COLO668 (cell line): Measurements from ENCODE around the gene PDCD2.
"Not testable (repeated sequence)": the region's sequence is repeated elsewhere in the genome, so short reads cannot be mapped to it uniquely, and the experiment has no call there.

Experiments
- DNase-seq: peaks from one replicate; lab custom pipeline; 2025; ENCODE audit not compliant: unreplicated experiment; lab: John Stamatoyannopoulos, UW

PDCD2 gene

DNA sequence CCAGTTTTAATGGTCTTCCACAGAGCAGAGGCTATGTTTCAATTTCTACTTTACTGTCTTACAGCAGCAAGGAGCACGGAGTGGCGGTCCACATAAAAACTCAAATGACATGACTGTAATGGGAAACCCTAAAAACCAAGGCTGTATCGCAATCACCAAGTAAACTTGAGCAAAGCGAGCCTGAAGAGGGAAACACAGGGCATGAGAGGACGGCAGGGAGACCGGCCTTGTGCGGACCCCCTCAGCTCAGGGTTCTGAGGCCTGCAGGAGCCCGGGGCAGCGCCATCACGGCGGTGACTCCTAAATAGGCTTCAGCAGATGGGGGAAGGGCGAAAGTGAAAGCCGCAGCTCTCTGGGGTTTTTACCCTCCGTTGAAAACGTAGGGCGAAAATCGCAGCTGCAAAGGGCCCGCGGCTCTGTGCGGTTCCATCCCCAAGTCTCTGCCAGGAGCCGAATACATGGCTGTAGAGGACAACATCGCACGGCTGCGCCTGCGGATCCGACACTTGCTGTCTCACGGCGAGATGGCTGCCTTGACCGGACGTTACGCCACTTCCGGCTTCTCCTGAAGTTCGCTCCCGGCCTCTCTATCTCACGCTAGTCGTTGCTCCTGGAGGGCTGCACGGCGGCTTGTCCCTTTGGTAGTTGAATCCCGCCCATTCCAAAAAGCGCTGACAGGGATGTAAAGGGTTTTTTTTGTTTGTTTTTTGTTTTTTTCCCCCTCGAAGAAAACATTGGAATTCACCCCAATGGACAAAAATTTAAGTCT is 31.5 kb downstream of the PDCD2 start, which contains the start of gene PSMB1:
Gene PSMB1, minus strand, starts transcription at position 543 of the 769 bp plus-strand sequence. Its CDS starts 65 bp downstream, at position 478.
- DNase-seq, result peak; percentile 90

GRCh38 chr6:170545405-170545804 is 39.0 kb downstream of the PDCD2 start:
- peak; percentile 39 for DNase-seq

DNA sequence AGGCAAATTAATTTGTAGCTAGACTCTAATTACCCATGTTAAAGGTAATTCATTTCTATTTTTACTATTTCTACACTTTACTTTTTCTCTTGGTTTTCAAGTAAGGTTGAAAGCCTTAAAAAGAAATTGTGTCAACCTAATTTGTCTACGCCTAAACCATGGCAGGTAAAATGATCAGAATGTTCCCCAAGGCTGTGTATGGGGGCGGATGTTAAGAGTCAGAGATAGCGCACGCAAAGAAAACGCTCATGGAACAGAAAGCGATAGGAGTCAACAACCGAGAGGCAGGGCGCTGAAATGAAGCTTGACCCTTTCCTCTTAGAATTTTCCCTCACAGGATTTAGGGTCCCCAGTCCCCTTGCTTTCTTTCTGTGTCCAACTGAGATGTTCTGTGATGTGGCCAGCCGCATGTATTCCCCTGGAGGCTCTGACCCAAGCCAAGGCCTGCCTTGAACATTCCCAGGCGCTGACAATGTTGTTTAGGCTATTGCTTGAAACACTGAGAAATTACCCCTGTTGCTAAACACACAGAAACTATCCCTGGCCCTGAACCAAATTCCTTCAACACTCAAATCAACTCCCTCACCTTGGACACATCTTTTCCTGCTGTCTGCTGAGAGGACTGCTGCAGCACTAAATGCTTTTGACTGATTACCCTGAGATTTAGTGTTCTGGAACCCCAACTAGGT is 42.3 kb downstream of the PDCD2 start:
- no peak for DNase-seq

DNA sequence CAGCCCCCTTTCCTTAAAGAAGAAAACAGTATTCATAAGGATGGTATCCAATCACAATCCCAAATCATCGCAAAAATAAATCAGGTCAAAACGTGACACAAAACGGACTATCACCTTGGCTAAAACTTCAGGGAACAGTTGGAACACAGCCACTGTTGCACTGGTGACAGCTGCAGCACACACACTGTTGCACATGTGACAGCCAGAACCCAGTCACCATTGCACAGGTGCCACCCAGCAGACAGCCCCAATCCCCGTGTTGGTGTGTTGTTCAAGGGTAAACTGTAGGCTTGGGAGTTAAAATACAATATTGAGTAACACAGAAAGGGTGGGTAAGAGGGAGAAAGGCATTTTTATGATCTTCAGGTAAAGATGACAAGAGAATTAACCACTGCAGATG is 47.1 kb downstream of the PDCD2 start:
- no peak for DNase-seq

DNA sequence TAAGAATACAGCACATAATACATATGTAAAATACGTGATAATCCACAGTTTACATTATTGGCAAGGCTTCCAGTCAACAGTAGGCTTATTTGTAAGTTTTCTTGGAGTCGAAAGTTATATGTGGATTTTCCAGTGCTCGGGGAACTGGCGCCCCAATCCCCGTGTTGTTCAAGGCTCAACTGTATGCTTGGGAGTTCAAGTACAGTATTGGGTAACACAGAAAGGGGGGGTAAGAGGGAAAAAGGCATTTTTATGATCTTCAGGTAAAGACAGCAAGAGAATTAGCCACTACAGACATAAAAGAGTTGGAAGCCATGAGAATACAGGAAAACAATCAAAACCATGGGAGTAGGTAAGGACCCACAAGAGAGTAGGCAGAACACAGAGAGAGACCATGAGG is 47.8 kb downstream of the PDCD2 start:
- DNase-seq, result no peak

GRCh38 chr6:170535004-170535403 is 49.4 kb downstream of the PDCD2 start:
- DNase-seq, result no peak

DNA sequence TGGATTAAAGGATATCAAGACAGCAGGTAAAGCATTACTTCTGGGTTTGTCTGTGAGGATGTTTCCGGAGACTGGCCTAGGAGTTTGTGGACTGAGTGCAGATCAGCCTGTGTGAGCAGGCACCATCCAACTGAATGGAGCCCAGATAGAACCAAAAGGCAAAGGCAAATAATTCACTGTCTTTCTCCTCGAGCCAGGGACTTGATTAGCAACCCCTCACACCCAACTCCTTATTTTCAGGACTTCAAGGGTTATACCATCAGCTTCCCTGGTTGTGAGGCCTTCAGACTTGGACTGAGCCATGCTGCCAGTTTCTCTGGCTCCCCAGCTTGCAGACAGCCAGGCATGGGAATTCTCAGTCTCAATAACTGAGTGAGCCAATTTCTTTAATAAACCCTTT is 50.6 kb downstream of the PDCD2 start:
- no peak for DNase-seq

- DNase-seq, result no peak
Observed at GRCh38 chr6:170532867-170533488, 51.5 kb downstream of the PDCD2 start.

DNA sequence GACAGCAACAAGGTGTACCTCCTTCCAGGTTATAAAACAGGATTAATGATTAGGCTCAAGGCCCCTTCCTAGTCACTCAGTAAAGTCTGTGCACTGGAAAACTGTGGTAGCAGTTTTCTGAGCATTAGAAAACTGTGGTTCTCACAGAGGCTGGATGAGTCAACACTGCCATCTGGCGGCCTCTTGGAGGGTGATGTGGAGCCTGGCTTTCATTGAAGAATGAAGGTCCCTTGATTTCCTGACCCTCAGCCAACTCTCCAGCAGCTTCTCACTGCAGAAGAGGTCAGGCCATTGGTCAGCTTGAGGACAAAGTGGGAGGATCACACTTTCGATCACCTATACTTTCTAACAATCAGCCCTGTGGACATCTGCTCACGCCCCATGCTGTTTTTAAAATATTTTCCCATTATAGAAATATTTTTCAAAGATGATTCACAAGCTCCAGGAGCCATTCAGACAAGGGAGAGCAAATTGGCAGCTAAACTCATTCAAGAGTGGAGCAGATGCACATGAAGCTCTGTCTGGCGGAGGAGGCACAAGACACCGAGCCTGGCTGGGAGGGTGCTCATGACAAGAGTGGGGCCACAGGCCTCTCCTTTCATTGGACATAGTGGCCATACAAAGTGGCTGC is 54.5 kb downstream of the PDCD2 start:
- peak; percentile 68 for DNase-seq

DNA sequence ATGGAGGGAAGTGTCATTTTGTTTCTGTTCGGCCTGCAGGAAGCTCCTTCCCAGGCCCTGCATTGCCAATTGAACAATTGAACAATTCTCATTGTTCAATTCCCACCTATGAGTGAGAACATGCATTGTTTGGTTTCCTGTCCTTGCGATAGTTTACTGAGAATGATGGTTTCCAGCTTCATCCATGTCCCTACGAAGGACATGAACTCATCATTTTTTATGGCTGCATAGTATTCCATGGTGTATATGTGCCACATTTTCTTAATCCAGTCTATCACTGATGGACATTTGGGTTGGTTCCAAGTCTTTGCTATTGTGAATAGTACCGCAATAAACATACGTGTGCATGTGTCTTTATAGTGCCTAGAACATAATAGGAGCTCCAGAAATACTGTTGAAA is 56.4 kb downstream of the PDCD2 start:
- not testable (repeated sequence) for DNase-seq

DNA sequence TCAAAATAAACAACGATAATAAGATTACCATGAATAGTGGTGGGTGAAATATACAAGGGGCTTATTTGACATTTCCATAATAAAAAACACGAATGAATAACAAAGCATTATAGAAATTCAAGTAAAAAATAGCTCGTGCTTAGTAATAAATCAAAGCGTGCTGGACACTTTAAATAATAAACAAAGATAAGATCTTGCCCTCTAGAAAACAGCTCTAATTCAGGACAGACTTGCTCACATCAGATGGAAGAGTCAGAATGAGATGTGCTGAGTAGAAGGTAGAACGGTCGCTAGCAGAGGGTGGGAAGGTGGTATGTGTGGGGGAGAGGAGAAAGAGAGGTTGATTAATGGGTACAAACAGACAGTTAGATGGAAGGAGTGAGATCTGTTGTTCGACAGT is 58.6 kb downstream of the PDCD2 start:
- no peak for DNase-seq
